ENCODE data around the gene PPP2R5D. TPM values are rescaled to one million over a fixed set of nuclear protein-coding genes. Genes with fewer than 3 reads are reported as not detected.
A peak's percentile ranks its signal among the peaks of the same experiment; 100 is the strongest.

The PPP2R5D gene
- total RNA-seq, 5 donors from 2014 or later (not counting 1 experiment from before 2014, with no cell fraction given) = 27.8 to 35.1 (median 33.3) TPM

GRCh38 chr6:43013843-43014433, 29.6 kb downstream of the PPP2R5D start, which contains the start of the genes KLHDC3 and MEA1:
TSS of gene KLHDC3 (plus strand) at chr6:43014249. CDS start at chr6:43017193, 2,944 bp downstream.
TSS of gene MEA1 (minus strand) at chr6:43013946. CDS start at chr6:43013813, 133 bp downstream.
- peaks cover 58 to 69% (median 62%) of the 10 kb centered on the region in 3 donors for H3K4me1 Mint-ChIP-seq
- H3K27me3 Mint-ChIP-seq = no peaks in the 10 kb centered on the region
- DNase-seq = peak; percentile 95 to 99 (median 98)
- H3K36me3 Mint-ChIP-seq = peaks cover 25% of the 10 kb centered on the region
- Histone ChIP-seq H3K27ac (ENCODE audit: low read length) (peak within 1 kb of the TSS; percentile 40), H3K36me3 (ENCODE audit: control insufficient read depth in 2 of 2, extremely low read depth in 1 of 2, insufficient read depth in 1 of 2, low read length in 1 of 2) (peaks cover 14 to 51% of the 10 kb centered on the region in 2 donors), H3K4me1 (ENCODE audit: control insufficient read depth in 1 of 2, extremely low read depth in 1 of 2, insufficient read depth in 2 of 2, low read length in 2 of 2) (peaks cover 14 to 46% of the 10 kb centered on the region in 2 experiments), H3K4me3 (ENCODE audit: control insufficient read depth in 1 of 2, extremely low read depth in 1 of 2, low read length in 1 of 2) (peak within 1 kb of the TSS; percentile 68), H3K27me3 (replicated peaks in 1 of 2; ENCODE audit: control insufficient read depth in 2 of 2, extremely low read depth in 1 of 2, insufficient read depth in 2 of 2, low read length in 1 of 2) (no peaks in the 10 kb centered on the region), H3K9me3 (no peaks in the 10 kb centered on the region)
- under 1% methylated on average over 51 of the region's 51 CpGs for WGBS (ENCODE audit: insufficient coverage)
- H3K4me3 Mint-ChIP-seq = peak within 1 kb of the TSS; percentile 93 to 95 (median 94)
- ChIA-PET POLR2A (interaction anchor here (0.6 to 1.6 kb wide), 14 partner anchors 9 to 268 kb away, joined by 3 to 15 read pairs (median 6); partner anchors contain the start of genes CNPY3 (in 2 of the 2), CUL7 (in 2 of the 2), PEX6 (in 2 of the 2) and BICRAL (in 1 of the 2)), CTCF (interaction anchor here (0.6 to 2.9 kb wide), 12 partner anchors 10 to 1284 kb away, joined by 3 to 22 read pairs (median 6); partner anchors contain the start of genes CNPY3 (in 1 of the 2), CUL7 (in 1 of the 2), KLC4 (in 1 of the 2) and MRPL2 (in 1 of the 2))
- peak; percentile 89 to 95 (median 93) for ATAC-seq (replicated peaks in 1 of 4)
- H3K9me3 Mint-ChIP-seq = no peaks in the 10 kb centered on the region
- peak within 1 kb of the TSS; percentile 91 for H3K27ac Mint-ChIP-seq

- Mint-ChIP-seq H3K36me3 (peaks cover 27% of the 10 kb centered on the region), H3K27me3 (no peaks in the 10 kb centered on the region), H3K4me1 (peaks cover 58 to 69% (median 62%) of the 10 kb centered on the region in 3 donors), H3K27ac (peak overlapping the region; percentile 91), H3K9me3 (no peaks in the 10 kb centered on the region), H3K4me3 (peak overlapping the region; percentile 93 to 95 (median 94))
- no peaks in the 10 kb centered on the region for H3K27me3 ChIP-seq (replicated peaks in 1 of 2; ENCODE audit: control insufficient read depth in 2 of 2, extremely low read depth in 1 of 2, insufficient read depth in 2 of 2, low read length in 1 of 2)
- H3K27ac ChIP-seq (ENCODE audit: low read length) = no peak overlapping the region
- ChIA-PET CTCF (interaction anchor here (0.6 to 2.9 kb wide), 14 partner anchors 9 to 1285 kb away, joined by 3 to 22 read pairs (median 5); partner anchors contain the start of genes CNPY3 (in 1 of the 2), CUL7 (in 1 of the 2), KLC4 (in 1 of the 2) and MRPL2 (in 1 of the 2)), POLR2A (interaction anchor here (0.6 to 1.6 kb wide), 12 partner anchors 10 to 269 kb away, joined by 3 to 15 read pairs (median 6); partner anchors contain the start of genes CNPY3 (in 2 of the 2), CUL7 (in 2 of the 2), PEX6 (in 2 of the 2) and BICRAL (in 1 of the 2))
- DNase-seq = no peak
- peaks cover 14 to 46% of the 10 kb centered on the region in 2 experiments for H3K4me1 ChIP-seq (ENCODE audit: control insufficient read depth in 1 of 2, extremely low read depth in 1 of 2, insufficient read depth in 2 of 2, low read length in 2 of 2)
- peak overlapping the region; percentile 68 for H3K4me3 ChIP-seq (ENCODE audit: control insufficient read depth in 1 of 2, extremely low read depth in 1 of 2, low read length in 1 of 2)
- ATAC-seq (replicated peaks in 1 of 4) = no peak
- WGBS (ENCODE audit: insufficient coverage) = 3% methylated on average over 6 of the region's 7 CpGs
- no peaks in the 10 kb centered on the region for H3K9me3 ChIP-seq
- H3K36me3 ChIP-seq (ENCODE audit: control insufficient read depth in 2 of 2, extremely low read depth in 1 of 2, insufficient read depth in 1 of 2, low read length in 1 of 2) = peaks cover 15 to 49% of the 10 kb centered on the region in 2 donors
Measured at GRCh38 chr6:43014434-43014909, 30.1 kb downstream of the PPP2R5D start.

- Histone ChIP-seq H3K27me3 (replicated peaks in 1 of 2; ENCODE audit: control insufficient read depth in 2 of 2, extremely low read depth in 1 of 2, insufficient read depth in 2 of 2, low read length in 1 of 2) (no peaks in the 10 kb centered on the region), H3K9me3 (no peaks in the 10 kb centered on the region), H3K4me1 (ENCODE audit: control insufficient read depth in 1 of 2, extremely low read depth in 1 of 2, insufficient read depth in 2 of 2, low read length in 2 of 2) (peaks cover 17 to 55% of the 10 kb centered on the region in 2 experiments), H3K27ac (ENCODE audit: low read length) (no peak overlapping the region), H3K36me3 (ENCODE audit: control insufficient read depth in 2 of 2, extremely low read depth in 1 of 2, insufficient read depth in 1 of 2, low read length in 1 of 2) (peaks cover 15 to 36% of the 10 kb centered on the region in 2 donors), H3K4me3 (ENCODE audit: control insufficient read depth in 1 of 2, extremely low read depth in 1 of 2, low read length in 1 of 2) (no peak overlapping the region)
- POLR2A ChIA-PET = interaction anchor here in 1 of 2 donors (1.0 kb wide), 1 partner anchor 452 kb away, joined by 3 read pairs; the partner anchor contains the start of gene UBR2
- Mint-ChIP-seq H3K27ac (peak overlapping the region; percentile 19 to 28), H3K9me3 (no peaks in the 10 kb centered on the region), H3K4me1 (peaks cover 56 to 70% (median 66%) of the 10 kb centered on the region in 3 donors), H3K4me3 (peak overlapping the region; percentile 28 to 61 (median 46)), H3K27me3 (no peaks in the 10 kb centered on the region), H3K36me3 (peaks cover 19% of the 10 kb centered on the region)
- ATAC-seq (replicated peaks in 1 of 4) = no peak
- WGBS (ENCODE audit: insufficient coverage) = 66% methylated on average over 2 of the region's 7 CpGs
- no peak for DNase-seq
- CTCF ChIA-PET = interaction anchor here (0.7 to 1.1 kb wide), 2 partner anchors 32 to 104 kb away, joined by 3 read pairs; partner anchors contain the start of gene PPP2R5D (in 1 of the 2)
Measured at GRCh38 chr6:43016176-43016942, 32.0 kb downstream of the PPP2R5D start.

- no peak for DNase-seq
- Mint-ChIP-seq H3K27ac (no peak overlapping the region), H3K27me3 (no peaks in the 10 kb centered on the region), H3K4me1 (peaks cover 50 to 66% (median 62%) of the 10 kb centered on the region in 3 donors), H3K36me3 (peaks cover 19% of the 10 kb centered on the region), H3K4me3 (no peak overlapping the region), H3K9me3 (no peaks in the 10 kb centered on the region)
- Histone ChIP-seq H3K9me3 (no peaks in the 10 kb centered on the region), H3K4me1 (ENCODE audit: control insufficient read depth in 1 of 2, extremely low read depth in 1 of 2, insufficient read depth in 2 of 2, low read length in 2 of 2) (peaks cover 17 to 53% of the 10 kb centered on the region in 2 experiments), H3K27ac (ENCODE audit: low read length) (no peak overlapping the region), H3K4me3 (ENCODE audit: control insufficient read depth in 1 of 2, extremely low read depth in 1 of 2, low read length in 1 of 2) (no peak overlapping the region), H3K27me3 (replicated peaks in 1 of 2; ENCODE audit: control insufficient read depth in 2 of 2, extremely low read depth in 1 of 2, insufficient read depth in 2 of 2, low read length in 1 of 2) (no peaks in the 10 kb centered on the region), H3K36me3 (ENCODE audit: control insufficient read depth in 2 of 2, extremely low read depth in 1 of 2, insufficient read depth in 1 of 2, low read length in 1 of 2) (peaks cover 10 to 32% of the 10 kb centered on the region in 2 donors)
- CTCF ChIA-PET = no interaction called here
- ATAC-seq (replicated peaks in 1 of 4) = no peak
- WGBS (ENCODE audit: insufficient coverage) = 96% methylated on average over 12 of the region's 12 CpGs
- POLR2A ChIA-PET = interaction anchor here in 1 of 2 donors (0.6 to 1.0 kb wide), 3 partner anchors 445 to 622 kb away, joined by 3 to 6 read pairs (median 4); partner anchors contain the start of gene UBR2
Measured at GRCh38 chr6:43016943-43017334, 32.6 kb downstream of the PPP2R5D start.

- Mint-ChIP-seq H3K27ac (peak overlapping the region in 1 of 2 donors; percentile 46), H3K9me3 (no peaks in the 10 kb centered on the region), H3K27me3 (no peaks in the 10 kb centered on the region), H3K36me3 (peaks cover 22% of the 10 kb centered on the region), H3K4me3 (peak overlapping the region in 1 of 3 donors; percentile 59), H3K4me1 (peaks cover 36 to 58% (median 52%) of the 10 kb centered on the region in 3 donors)
- WGBS (ENCODE audit: insufficient coverage) = 100% methylated on average over 2 of the region's 2 CpGs
- peaks cover 10 to 59% of the 10 kb centered on the region in 2 experiments for H3K4me1 ChIP-seq (ENCODE audit: control insufficient read depth in 1 of 2, extremely low read depth in 1 of 2, insufficient read depth in 2 of 2, low read length in 2 of 2)
- no peak for DNase-seq
- no peaks in the 10 kb centered on the region for H3K9me3 ChIP-seq
- no peak overlapping the region for H3K4me3 ChIP-seq (ENCODE audit: control insufficient read depth in 1 of 2, extremely low read depth in 1 of 2, low read length in 1 of 2)
- H3K27ac ChIP-seq (ENCODE audit: low read length) = no peak overlapping the region
- ATAC-seq (replicated peaks in 1 of 4) = no peak
- ChIA-PET POLR2A (interaction anchor here (0.5 to 0.7 kb wide), 2 partner anchors 17 to 651 kb away, joined by 3 to 4 read pairs; no protein-coding TSS in a partner anchor), CTCF (no interaction called here)
- H3K27me3 ChIP-seq (replicated peaks in 1 of 2; ENCODE audit: control insufficient read depth in 2 of 2, extremely low read depth in 1 of 2, insufficient read depth in 2 of 2, low read length in 1 of 2) = no peaks in the 10 kb centered on the region
- peaks cover 10 to 34% of the 10 kb centered on the region in 2 donors for H3K36me3 ChIP-seq (ENCODE audit: control insufficient read depth in 2 of 2, extremely low read depth in 1 of 2, insufficient read depth in 1 of 2, low read length in 1 of 2)
Measured at GRCh38 chr6:43019152-43019551, 34.8 kb downstream of the PPP2R5D start.

Data from T-cell (primary cell).